GM12878 (cell line): ENCODE data around the gene MYCBP2. TPM values are rescaled to one million over a fixed set of nuclear protein-coding genes. Genes with fewer than 3 reads are reported as not detected.

Source experiments
- ATAC-seq: fragments of 200-7000 bp; cut with Tn5 transposase; 3 replicates; pipeline ENCODE4 v1.9.1; 2020; ENCODE audit warnings: mild to moderate bottlenecking, moderate library complexity
- BruUV-seq: library from RNA; stranded (reverse); fragments of 400-500 nt; replicated peaks from 2 replicates; lab custom pipeline; 2021; lab: Mats Ljungman, UMichigan
- CTCF ChIA-PET: fragments of 300-600 bp; sonication (Branson Sonifier 250); formaldehyde crosslinking; extraction: SDS; loops from one replicate; lab custom pipeline; 2021; ENCODE audit warnings: inconsistent platforms; lab: Yijun Ruan, JAX
- POLR2A ChIA-PET: fragments of 350-600 bp; formaldehyde crosslinking; extraction: SDS; loops from one replicate; lab custom pipeline; 2021; ENCODE audit warnings: inconsistent platforms; lab: Charles Lee
- RAD21 ChIA-PET: fragments of 300-600 bp; sonication (Branson Sonifier 250); formaldehyde crosslinking; loops from one replicate; lab custom pipeline; 2023; ENCODE audit warnings: antibody characterized with exemption; ENCODE audit not compliant: unreplicated experiment; lab: Charles Lee
- SMC1A ChIA-PET: fragments of 300-600 bp; sonication (Branson Sonifier 250); formaldehyde crosslinking; loops from one replicate; lab custom pipeline; 2023; ENCODE audit not compliant: unreplicated experiment, uncharacterized antibody; lab: Charles Lee
- DNase-seq: peaks from one replicate; pipeline ENCODE4 v3.0.0-alpha.2; 2011; ENCODE audit warnings: low read depth, low spot score
- FAIRE-seq: peaks from 3 replicates; lab custom pipeline; 2011; peaks lifted over from hg19 to GRCh38; lab: Jason Lieb, UNC
- H2AFZ ChIP-seq: 2 replicates; pipeline ENCODE4 v1.6.0; 2011; ENCODE audit warnings: low read depth, low read length, control low read depth; ENCODE audit not compliant: control insufficient read depth
- H3K27ac ChIP-seq: 2 replicates; pipeline ENCODE4 v1.5.1; 2011; ENCODE audit warnings: control low read depth; ENCODE audit not compliant: control insufficient read depth, insufficient read depth
- H3K27me3 ChIP-seq, 2 experiments: replicated peaks in 1 of 2; 2 replicates each; pipeline versions ENCODE4 v1.6.0 to v1.6.1; 2011; ENCODE audit warnings: low read length in 1 of 2; ENCODE audit not compliant: control insufficient read depth in 2 of 2, insufficient read depth in 2 of 2
- H3K36me3 ChIP-seq, 2 experiments: 2 replicates each; pipeline ENCODE4 v1.5.1; 2011; ENCODE audit warnings: low read length in 1 of 2; ENCODE audit not compliant: control insufficient read depth in 2 of 2, insufficient read depth in 2 of 2
- H3K4me1 ChIP-seq: 2 replicates; pipeline ENCODE4 v1.6.1; 2011; ENCODE audit warnings: mild to moderate bottlenecking, low read length, moderate library complexity, mixed read lengths; ENCODE audit not compliant: control insufficient read depth, insufficient read depth
- H3K4me2 ChIP-seq: 2 replicates; pipeline ENCODE4 v1.6.0; 2011; ENCODE audit warnings: control low read depth; ENCODE audit not compliant: control insufficient read depth, insufficient read depth
- H3K4me3 ChIP-seq: fragments of 200-600 bp; sonication (generic); 2 replicates; pipeline ENCODE4 v1.5.1; 2016
- H3K79me2 ChIP-seq: 2 replicates; pipeline ENCODE4 v1.6.0; 2011; ENCODE audit warnings: low read length; ENCODE audit not compliant: control insufficient read depth, insufficient read depth
- H3K9ac ChIP-seq: 2 replicates; pipeline ENCODE4 v1.8.0; 2011; ENCODE audit warnings: low read length, control low read depth, mixed read lengths; ENCODE audit not compliant: control insufficient read depth, insufficient read depth
- H3K9me3 ChIP-seq: replicated peaks from 3 replicates; pipeline ENCODE4 v1.5.1; 2011; ENCODE audit warnings: mild to moderate bottlenecking, low read length; ENCODE audit not compliant: control insufficient read depth, insufficient read depth
- H4K20me1 ChIP-seq: 2 replicates; pipeline ENCODE4 v1.6.0; 2011; ENCODE audit not compliant: control insufficient read depth, insufficient read depth
- ASH2L ChIP-seq: fragments of 300-600, 200-600 bp; sonication (generic); IDR thresholded peaks from 2 replicates; pipeline ENCODE4 v1.6.1; 2017; ENCODE audit warnings: low read depth, mild to moderate bottlenecking, borderline replicate concordance
- ATF7 ChIP-seq: fragments of 450-650 bp; IDR thresholded peaks from 2 replicates; pipeline ENCODE4 v1.6.1; 2016; ENCODE audit warnings: low read depth, mild to moderate bottlenecking
- CEBPB ChIP-seq, 2 experiments: fragments of 150-350 bp in 1 of 2; IDR thresholded peaks; 2 replicates each; pipeline ENCODE4 v1.6.1; 2012 to 2014; ENCODE audit warnings: low read depth in 2 of 2, low read length in 2 of 2, borderline replicate concordance in 1 of 2, inconsistent platforms in 1 of 2
- EZH2 ChIP-seq: IDR thresholded peaks from 2 replicates; pipeline ENCODE4 v1.6.1; 2012; ENCODE audit warnings: low read depth, mild to moderate bottlenecking, control low read depth, inconsistent platforms, low read length, borderline replicate concordance; ENCODE audit not compliant: control insufficient read depth
- GATAD2B ChIP-seq: fragments of 450-650 bp; conservative IDR thresholded peaks from 2 replicates; pipeline ENCODE4 v1.6.1; 2017; ENCODE audit warnings: low read depth, mild to moderate bottlenecking, moderate library complexity
- IRF5 ChIP-seq: fragments of 450-650 bp; IDR thresholded peaks from 2 replicates; pipeline ENCODE4 v1.6.1; 2017; ENCODE audit warnings: borderline replicate concordance
- KLF5 ChIP-seq: fragments of 450-650 bp; IDR thresholded peaks from 2 replicates; pipeline ENCODE4 v1.6.1; 2014; ENCODE audit warnings: mild to moderate bottlenecking; ENCODE audit not compliant: partially characterized antibody
- MYB ChIP-seq: fragments of 150-350 bp; IDR thresholded peaks from 2 replicates; pipeline ENCODE4 v1.6.1; 2014; ENCODE audit warnings: mild to moderate bottlenecking, low read depth, low read length, borderline replicate concordance
- PAX8 ChIP-seq: fragments of 450-650 bp; IDR thresholded peaks from 2 replicates; pipeline ENCODE4 v1.6.1; 2017; ENCODE audit warnings: mild to moderate bottlenecking, moderate library complexity
- REST ChIP-seq: IDR thresholded peaks from 2 replicates; pipeline ENCODE4 v1.6.1; 2012; ENCODE audit warnings: mild to moderate bottlenecking, low read depth, low read length
- SREBF2 ChIP-seq: IDR thresholded peaks from 2 replicates; pipeline ENCODE4 v1.6.1; 2012; ENCODE audit warnings: mild to moderate bottlenecking, low read length
- SRF ChIP-seq, 2 experiments: IDR thresholded peaks; 2 replicates each; pipeline ENCODE4 v1.6.1; 2011; ENCODE audit warnings: low read depth in 2 of 2, low read length in 2 of 2, mild to moderate bottlenecking in 1 of 2, moderate library complexity in 1 of 2
- SUZ12 ChIP-seq: fragments of 200-600 bp; sonication (generic); IDR thresholded peaks from one replicate; pipeline ENCODE4 v1.6.1; 2018; ENCODE audit warnings: antibody characterized with exemption, mild to moderate bottlenecking; ENCODE audit not compliant: unreplicated experiment
- TARDBP ChIP-seq: IDR thresholded peaks from 2 replicates; pipeline ENCODE4 v1.6.1; 2016; ENCODE audit warnings: borderline replicate concordance
- ZNF217 ChIP-seq: fragments of 450-650 bp; IDR thresholded peaks from 2 replicates; pipeline ENCODE4 v1.6.1; 2017; ENCODE audit warnings: antibody characterized with exemption, mild to moderate bottlenecking
- ZNF622 ChIP-seq: fragments of 450-650 bp; IDR thresholded peaks from 2 replicates; pipeline ENCODE4 v1.6.1; 2017; ENCODE audit warnings: mild to moderate bottlenecking, inconsistent platforms
- ZZZ3 ChIP-seq: IDR thresholded peaks from 2 replicates; pipeline ENCODE4 v1.6.1; 2011; ENCODE audit warnings: low read depth; ENCODE audit not compliant: control insufficient read depth, insufficient read length
- WGBS: methylation state at CpG from one replicate; pipeline ENCODE4 v1.1.6; 2016; ENCODE audit warnings: low lambda C conversion rate; ENCODE audit not compliant: insufficient replicate concordance, insufficient coverage; ENCODE audit errors: missing lambda C conversion rate; 5-methylcytosine and 5-hydroxymethylcytosine counted together
- in situ Hi-C: fragments of 300-500 bp; cut with MboI; formaldehyde crosslinking; loops from 9 replicates; pipeline ENCODE4 v1.14.3; 2018; ENCODE audit warnings: mixed read lengths
- intact Hi-C: fragments of 100-400 bp; cut with micrococcal nuclease; formaldehyde crosslinking; loops from one replicate; pipeline ENCODE4 v1.14.2; 2022; ENCODE audit not compliant: unreplicated experiment
- polyA plus RNA-seq, 11 experiments: library from polyadenylated mRNA; depleted of rRNA in 4 of 11; unstranded in 6 of 11; stranded (reverse) in 5 of 11; fragments of >200 nt; fragmentation: Nextera tagmentation in 4 of 11; fragmentation: Illumina TruSeq in 1 of 11; extraction: Ambion mirVana in 4 of 11; extraction: Trizol in 1 of 11; gene quantifications; 1 replicate in 1 of 11; 2 replicates in 10 of 11; pipeline versions ENCODE4 v1.2.1 to v1.2.3, GENCODE V29; 2011 to 2016; ENCODE audit warnings: inconsistent platforms in 2 of 11, missing spikeins in 2 of 11, low read depth in 1 of 11
- total RNA-seq, 4 experiments: library from RNA; depleted of rRNA in 3 of 4; stranded (reverse); fragments of >200 nt in 3 of 4; fragmentation: Illumina TruSeq in 1 of 4; extraction: Trizol in 1 of 4; gene quantifications; 2 replicates each; pipeline versions ENCODE4 v1.2.1 to v1.2.3, GENCODE V29; 2013 to 2021

The MYCBP2 gene
- total and polyA plus RNA-seq, 10 of the 15 experiments (the other 5 are each of a cell fraction or from before 2014, with no cell fraction given): 51.9 to 152 (median 98.2) TPM

- ChIA-PET POLR2A (interaction anchor here (0.6 to 1.5 kb wide), 17 partner anchors 8 to 188 kb away, joined by 3 to 11 read pairs (median 3); no protein-coding TSS in a partner anchor), RAD21 (interaction anchor here (0.6 to 7.0 kb wide), 14 partner anchors 11 to 152 kb away, joined by 3 to 135 read pairs (median 10); no protein-coding TSS in a partner anchor)
- TF ChIP-seq KLF5 (no peak), ATF7 (no peak), GATAD2B (no peak), REST (no peak), SUZ12 (no peak), CEBPB (IDR thresholded peaks at IDR 0.05; ENCODE audit: borderline replicate concordance in 1 of 2, low read depth in 2 of 2, low read length in 2 of 2) (no peak), TARDBP (no peak), MYB (no peak), SRF (IDR thresholded peaks at IDR 0.05; ENCODE audit: low read depth in 2 of 2, low read length in 2 of 2) (no peak), EZH2 (no peak), ZZZ3 (no peak), ZNF622 (no peak), PAX8 (no peak), ZNF217 (no peak), ASH2L (peak; percentile 50; the same call in 1 of the 2 replicates), IRF5 (no peak), SREBF2 (no peak)
Measured at GRCh38 chr13:77325371-77325980, 1.4 kb downstream of the MYCBP2 start.

More at GRCh38 chr13:77325371-77325980, 1.4 kb downstream of the MYCBP2 start:
- no peak for FAIRE-seq
- no peaks in the 10 kb centered on the region for H3K9me3 ChIP-seq
- H4K20me1 ChIP-seq: no peaks in the 10 kb centered on the region
- H3K27ac ChIP-seq: peak overlapping the region; percentile 88
- no peak for DNase-seq
- peaks cover 16% of the 10 kb centered on the region; the same call in 1 of the 2 replicates for H3K4me1 ChIP-seq
- intact Hi-C loops (loop anchor here (5.0 kb wide), 1 partner anchor 242 kb away; no protein-coding TSS in a partner anchor), in situ Hi-C loops (loop anchor here (10.0 kb wide), 1 partner anchor 389 kb away; no protein-coding TSS in a partner anchor)
- no peaks in the 10 kb centered on the region for H3K27me3 ChIP-seq
- BruUV-seq: TSS peak; percentile 68
- peaks cover 71% of the 10 kb centered on the region for H3K79me2 ChIP-seq
- peak overlapping the region; percentile 72 for H3K4me2 ChIP-seq
- CTCF ChIA-PET: interaction anchor here (0.9 to 7.4 kb wide), 11 partner anchors 8 to 153 kb away, joined by 3 to 80 read pairs (median 4); no protein-coding TSS in a partner anchor
- H3K36me3 ChIP-seq: no peaks in the 10 kb centered on the region
- peak overlapping the region; percentile 83 for H3K9ac ChIP-seq
- peak overlapping the region; percentile 2 for H2AFZ ChIP-seq
- under 1% methylated on average over 11 of the region's 11 CpGs for WGBS
- SMC1A ChIA-PET: interaction anchor here (0.6 to 8.6 kb wide), 30 partner anchors 10 to 390 kb away, joined by 3 to 113 read pairs (median 5); no protein-coding TSS in a partner anchor
- no peak for ATAC-seq
- peak overlapping the region; percentile 85 for H3K4me3 ChIP-seq
